ENCODE results near the gene GNE.
A peak's percentile ranks its signal among the peaks of the same experiment; 100 is the strongest.
"Not testable (repeated sequence)": the region's sequence is repeated elsewhere in the genome, so short reads cannot be mapped to it uniquely, and the experiment has no call there.

The GNE gene, protein sequence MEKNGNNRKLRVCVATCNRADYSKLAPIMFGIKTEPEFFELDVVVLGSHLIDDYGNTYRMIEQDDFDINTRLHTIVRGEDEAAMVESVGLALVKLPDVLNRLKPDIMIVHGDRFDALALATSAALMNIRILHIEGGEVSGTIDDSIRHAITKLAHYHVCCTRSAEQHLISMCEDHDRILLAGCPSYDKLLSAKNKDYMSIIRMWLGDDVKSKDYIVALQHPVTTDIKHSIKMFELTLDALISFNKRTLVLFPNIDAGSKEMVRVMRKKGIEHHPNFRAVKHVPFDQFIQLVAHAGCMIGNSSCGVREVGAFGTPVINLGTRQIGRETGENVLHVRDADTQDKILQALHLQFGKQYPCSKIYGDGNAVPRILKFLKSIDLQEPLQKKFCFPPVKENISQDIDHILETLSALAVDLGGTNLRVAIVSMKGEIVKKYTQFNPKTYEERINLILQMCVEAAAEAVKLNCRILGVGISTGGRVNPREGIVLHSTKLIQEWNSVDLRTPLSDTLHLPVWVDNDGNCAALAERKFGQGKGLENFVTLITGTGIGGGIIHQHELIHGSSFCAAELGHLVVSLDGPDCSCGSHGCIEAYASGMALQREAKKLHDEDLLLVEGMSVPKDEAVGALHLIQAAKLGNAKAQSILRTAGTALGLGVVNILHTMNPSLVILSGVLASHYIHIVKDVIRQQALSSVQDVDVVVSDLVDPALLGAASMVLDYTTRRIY

DNA sequence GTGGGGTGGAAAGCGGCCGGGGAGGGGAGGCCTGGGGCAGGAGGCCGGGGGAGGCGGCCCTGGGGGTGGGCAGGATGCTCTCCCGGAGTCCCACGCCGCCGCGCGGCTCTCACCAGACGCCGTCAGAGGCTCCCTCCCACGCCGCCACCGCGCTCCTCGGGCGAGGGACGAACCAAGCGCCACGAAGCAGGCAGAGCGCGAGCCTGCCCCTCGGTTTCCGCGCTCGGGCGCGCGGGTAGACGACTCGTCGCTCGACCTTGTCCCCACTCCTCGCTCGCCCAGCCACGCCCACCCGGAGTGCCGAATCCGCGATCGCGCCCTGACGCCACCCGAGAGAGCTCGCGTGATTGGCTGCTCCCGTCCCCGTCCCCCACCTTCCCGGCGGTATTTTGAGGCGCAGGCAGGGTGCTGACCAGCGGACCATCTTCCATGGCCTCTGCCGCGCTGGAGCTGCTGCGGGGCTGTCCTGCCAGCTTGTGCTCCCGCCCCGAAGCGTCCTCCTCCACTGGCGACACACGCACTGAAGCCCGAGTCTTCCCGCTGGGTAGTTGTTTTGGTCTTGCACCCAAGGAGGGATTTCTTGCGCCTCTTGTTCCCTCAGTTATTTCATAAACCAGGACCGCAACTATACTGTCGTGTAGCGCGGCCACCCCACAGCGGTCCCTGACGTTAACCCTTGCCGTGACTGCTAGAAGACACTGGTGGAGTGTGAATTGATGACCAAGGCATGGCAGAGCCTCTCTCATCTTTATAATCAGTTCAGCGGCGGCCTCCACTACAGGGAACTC is at the start of gene GNE:
Gene GNE (minus strand): TSS at position 241 of the 788 bp plus-strand sequence. CDS start 9,093 bp downstream, outside the sequence.
- DNase-seq, result peak; percentile 99

DNA sequence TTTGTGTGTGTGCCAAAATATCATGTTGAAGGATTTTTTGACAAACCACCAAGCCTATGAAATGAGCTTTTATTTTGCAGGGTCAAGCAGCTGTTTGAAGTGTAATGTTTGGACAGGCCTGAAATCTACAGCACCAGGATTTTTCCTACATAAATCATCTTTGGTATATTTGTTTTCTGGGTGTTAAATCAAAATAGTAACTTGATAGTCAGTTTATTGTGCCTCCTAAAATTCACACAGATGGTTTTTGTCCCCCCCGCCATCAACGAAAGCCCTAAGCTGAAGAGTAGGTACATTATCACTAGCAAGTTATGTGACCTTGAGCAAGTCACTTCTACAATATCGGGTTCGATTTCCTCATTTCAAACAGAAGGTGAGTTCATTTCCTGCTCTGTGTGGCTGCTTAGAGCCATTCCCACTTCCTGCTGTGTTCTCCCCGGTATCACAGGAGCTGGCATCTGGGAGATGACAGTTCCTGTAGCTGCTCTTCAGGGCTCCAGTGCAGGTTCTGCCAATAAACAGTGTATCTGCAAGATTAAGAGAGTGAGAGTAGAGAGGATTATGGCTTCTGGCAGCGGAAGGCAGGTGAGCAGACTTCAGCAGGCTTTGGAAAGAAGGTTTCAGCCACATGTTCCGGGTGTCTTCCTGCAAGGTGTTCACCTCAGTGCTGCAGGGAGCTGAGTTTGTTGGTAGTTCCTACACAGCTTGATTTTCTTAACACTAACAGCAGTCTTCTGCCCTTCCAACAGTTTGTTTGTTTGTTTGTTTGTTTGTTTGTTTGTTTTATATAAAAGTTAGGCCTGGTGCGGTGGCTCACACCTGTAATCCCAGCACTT is 48.4 kb upstream of the GNE start:
- no peak for DNase-seq

DNA sequence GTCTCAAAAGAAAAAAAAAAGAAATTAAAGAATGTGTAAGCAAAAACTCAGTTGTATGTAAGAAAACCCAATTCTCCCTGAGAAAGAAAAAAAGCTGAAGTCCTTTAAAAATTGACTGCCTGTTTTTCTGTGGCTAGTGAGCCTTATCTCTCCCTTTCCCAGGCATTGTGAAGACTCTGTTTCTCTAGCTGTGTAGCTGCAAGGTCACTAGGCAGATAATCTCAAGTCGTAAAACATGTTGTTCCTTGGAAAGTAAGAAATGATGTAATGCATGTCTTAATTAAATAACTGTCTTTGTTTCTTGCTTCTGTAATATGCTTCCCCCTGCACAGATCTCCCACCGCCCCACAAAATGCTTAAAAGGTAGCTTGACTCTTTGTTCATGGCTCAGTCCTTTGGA is 46.1 kb upstream of the GNE start:
- not testable (repeated sequence) for DNase-seq

DNA sequence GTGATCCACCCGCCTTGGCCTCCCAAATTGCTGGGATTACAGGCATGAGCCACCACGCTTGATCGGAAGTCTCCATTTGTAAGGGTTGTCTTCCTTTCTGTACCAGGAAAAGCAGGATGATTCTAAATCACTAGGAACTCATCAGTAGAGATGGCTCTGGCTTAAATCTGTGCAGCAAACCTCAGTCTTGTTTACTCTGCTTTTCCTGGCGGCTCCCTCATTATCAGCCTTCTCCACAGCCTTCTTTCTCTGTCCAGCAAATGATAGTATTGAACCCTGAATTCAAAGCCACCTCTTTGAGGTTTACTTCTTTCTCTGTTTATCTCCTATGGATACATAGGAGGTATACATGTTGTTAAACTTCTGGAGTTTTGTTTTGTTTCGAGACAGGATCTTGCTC is 43.0 kb upstream of the GNE start:
- no peak for DNase-seq

DNA sequence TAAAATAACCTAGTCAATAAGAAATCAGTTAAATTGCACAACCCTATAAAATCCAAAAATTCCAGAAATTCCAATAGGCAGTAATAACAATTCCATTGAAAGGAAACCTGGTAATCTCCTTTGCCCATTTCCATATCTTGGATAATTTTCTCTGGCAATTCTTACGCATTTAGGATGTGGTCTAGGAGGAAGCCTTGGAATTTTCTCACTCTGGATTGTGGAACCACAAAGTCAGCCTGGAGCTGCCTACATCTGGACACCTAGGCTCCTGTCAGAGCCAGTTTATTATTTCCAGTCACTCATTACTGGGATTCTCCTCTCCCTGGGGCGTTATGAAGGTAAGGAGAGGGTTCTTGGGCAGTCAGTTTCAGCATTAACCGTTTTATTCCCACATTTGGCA is 40.3 kb upstream of the GNE start:
- no peak for DNase-seq

DNA sequence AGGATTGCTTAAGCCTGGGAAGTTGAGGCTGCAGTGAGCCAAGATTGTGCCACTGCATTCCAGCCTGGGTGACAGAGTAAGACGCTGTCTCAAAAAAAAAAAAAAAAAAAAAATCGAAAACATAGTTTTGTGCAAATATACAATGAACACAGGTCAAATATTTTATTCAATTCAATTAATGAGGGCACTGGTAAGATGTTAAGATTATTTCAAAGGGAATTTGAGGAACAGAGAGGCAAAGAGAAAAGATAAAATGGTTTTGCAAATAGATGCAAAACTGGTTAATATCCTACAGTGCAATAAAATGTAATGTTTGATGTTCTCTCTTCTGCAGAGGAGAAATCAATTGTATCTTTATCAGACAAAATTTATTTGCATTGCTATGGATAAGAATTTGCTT is 39.5 kb upstream of the GNE start:
- DNase-seq, result no peak

DNA sequence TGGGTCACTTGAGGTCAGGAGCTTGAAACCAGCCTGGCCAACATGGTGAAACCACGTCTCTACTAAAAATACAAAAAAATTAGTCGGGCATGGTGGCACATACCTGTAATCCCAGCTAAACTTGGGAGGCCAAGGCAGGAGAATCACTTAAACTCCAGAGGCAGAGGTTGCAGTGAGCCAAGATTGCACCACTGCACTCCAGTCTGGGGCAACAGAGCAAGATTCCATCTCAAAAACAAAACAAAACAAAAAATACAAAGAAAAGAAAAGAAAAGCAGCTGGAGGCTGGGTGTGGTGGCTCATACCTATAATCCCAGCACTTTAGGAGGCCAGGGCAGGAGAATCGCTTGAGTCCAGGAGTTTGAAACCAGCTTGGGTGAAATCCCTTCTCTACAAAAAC is 36.7 kb upstream of the GNE start:
- DNase-seq, result not testable (repeated sequence)

DNA sequence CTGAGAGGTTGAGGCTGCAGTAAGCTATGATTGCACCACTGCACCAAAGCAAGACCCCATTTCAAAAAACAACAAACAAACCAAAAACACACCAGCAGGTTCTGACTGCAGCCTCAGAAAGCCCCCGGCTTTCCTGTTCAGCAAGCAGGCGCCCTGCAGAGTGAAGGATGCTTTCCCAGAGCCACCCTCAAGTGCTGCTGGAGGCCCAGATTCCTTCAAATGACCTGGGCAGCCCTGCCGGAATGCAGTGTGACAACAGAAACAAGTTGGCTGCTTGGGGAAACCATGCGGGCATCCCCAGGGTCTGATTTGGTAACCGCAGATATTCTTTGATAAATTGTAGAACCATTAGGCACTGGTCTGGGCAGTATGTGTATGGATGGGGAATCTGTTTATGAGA is 35.7 kb upstream of the GNE start:
- DNase-seq, result no peak

DNA sequence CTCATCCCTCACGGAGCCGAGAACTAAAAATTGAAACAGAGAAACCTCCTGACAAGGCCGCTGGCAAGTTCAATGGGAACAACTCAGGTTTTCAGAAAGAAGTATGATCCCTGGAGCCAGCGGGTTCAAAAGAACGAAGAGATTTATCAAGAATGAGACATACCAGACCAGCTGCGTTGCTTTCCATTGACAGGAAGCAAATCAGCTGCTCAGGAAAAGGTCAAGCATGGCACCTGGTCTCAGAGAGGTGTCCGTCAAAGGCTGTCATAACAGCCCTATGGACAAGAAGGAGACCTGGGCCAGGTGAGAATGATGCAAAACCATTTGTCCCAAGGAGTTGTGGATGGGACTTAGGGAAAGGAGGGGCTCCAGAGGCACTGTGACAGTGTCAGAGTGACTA is 34.9 kb upstream of the GNE start:
- DNase-seq, result no peak

DNA sequence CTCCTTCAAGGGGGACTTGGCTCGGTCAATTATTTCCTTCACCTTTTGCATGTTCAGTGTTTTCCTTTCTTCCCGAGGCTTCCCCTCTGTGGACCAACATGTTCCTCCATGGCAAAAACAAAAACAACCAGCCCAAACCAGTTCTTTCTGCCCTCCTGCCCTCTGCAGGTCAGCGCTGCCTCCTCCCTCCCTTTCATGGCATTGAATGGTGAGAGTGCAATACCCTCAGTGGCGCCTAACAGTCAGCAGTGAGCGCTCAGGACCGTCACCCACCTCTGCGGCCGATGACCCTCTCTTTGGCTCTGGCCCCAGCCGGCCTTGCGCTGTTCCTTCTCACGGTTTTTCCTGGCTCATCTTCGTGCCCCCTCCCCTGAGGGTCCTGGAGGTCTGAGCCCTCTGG is 34.4 kb upstream of the GNE start:
- DNase-seq, result no peak

DNA sequence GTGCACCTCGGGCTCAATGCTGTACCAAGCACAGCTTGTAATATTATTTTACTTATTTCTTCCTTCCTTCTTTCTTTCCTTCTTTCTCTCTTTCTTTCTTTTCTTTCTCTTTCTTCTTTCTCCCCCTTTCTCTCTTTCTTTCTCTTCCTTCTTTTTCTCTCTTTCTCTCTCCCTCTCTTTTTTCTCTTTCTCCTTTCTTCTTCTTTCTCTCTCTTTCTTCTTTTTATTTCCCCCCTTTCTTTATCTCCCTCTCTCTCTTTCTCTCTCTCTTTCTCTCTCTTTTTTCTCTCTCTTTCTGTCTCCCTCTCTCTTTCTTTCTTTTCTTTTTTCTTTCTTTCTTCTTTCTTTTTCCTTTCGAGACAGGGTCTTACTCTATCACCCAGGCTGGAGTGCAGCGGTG is 32.7 kb upstream of the GNE start:
- no peak for DNase-seq

DNA sequence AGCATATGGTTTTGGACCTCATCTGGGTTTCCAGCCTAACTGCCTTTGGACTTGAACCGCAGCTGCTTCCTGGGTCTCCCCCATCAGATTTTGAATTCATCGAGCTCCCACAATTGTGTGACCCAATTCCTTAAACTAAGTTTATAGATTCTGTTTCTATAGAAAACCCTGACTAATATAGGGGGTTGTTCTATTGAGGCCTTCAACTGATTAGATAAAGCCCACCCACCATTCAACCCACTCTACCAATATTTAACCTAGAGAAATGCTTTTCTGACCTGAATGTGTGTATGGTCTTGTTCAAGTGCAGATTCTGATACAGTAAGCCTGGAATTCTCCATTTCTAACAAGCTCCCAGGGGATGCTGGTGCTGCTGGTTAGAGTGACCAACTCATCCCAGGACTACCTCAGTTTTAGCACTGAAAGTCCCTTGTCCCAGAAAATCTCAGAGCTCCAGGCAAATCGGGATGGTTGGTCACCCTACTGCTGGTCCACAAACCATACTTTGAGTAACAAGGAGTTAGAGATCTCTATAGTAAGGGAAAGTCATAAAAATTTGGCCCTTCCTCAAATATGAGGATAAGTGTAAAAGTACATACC is 31.7 kb upstream of the GNE start:
- DNase-seq, result no peak

DNA sequence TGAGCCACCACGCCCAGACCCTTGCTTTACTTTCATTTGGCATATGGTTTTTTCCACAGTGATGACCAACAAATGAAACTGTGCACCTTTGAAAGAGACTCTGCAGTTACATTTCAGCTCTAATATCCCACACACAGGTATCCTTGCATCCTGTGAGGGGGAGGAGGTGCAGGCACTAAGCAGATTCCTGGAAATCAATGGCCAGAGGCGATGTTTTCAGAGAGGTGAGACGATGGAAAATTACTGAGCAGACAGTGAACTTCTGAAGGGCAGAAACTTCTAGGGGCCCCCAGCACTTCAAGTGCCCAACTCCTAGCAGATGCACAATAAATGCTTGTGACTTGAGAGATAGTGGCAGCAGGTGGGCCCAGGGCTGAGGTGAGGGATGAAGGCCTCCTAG is 29.8 kb upstream of the GNE start:
- no peak for DNase-seq

DNA sequence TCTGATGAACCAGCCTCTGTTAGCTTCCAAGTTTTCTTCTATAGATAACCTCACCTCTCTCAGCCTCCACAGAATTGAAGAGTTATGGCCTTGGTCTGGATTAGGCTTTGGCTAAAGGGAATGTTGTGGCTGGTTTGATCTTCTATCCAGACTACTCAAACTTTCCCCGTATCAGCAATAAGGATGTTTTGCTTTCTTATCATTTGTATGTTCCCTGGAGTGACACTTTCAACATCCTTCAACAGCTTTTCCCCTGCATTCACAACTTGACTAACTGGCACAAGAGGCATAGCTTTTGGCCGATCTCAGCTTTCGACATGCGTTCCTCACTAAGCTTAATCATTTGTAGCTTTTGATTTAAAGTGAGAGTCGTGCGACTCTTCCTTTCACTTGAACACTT is 28.1 kb upstream of the GNE start:
- no peak for DNase-seq

DNA sequence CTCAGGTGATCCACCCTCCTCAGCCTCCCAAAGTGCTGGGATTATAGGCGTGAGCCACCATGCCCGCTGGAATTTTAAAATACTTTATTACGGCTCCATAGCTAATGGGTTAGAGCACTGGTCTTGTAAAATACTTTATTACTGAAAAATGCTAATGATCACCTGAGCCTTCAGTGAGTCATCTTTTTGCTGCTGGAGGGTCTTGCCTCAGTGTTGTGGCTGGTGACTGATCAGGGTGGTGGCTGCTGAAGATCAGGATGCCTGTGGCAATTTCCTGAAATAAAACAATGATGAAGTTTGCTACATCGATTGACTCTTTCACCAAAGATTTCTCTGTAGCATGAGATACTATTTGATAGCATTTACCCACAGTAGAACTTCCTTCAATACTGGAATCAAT is 26.0 kb upstream of the GNE start:
- DNase-seq, result no peak

DNA sequence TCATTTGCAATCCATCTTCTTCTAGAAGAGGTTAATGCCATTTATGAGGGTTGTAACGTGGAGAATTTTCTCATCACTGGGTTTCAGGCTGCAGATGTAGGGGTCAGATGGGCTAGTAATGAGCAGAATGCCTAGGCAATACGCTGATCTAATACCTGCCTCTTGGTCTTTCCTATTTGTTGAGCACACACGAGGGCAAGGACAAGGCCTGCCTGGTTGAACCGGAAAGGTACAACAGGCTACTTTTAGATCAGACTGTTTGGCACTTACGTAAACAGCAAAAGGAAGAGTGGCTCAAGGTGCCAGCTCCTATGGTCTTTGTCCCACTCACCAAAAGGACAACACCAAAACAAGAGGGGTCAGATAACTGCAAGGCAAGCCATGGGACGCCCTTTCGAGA is 24.0 kb upstream of the GNE start:
- no peak for DNase-seq

DNA sequence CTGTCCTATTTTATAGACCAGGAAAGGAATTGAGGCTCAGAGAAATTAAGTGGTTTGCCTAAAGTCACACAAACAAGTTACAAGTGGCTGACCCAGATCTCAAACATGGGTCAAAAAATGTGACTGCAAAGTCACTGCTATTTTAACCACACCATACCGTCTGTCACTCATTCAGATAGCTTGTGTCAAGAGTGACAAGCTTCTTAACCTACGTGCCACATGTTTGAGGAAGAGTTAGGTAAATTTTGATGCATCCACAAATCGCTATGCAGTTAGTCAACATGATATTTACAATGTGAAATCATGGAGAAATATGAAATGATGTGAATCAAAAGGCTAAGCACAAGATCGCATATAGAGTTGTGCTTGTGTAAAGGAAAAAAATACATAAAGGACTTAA is 22.7 kb upstream of the GNE start:
- DNase-seq, result no peak

DNA sequence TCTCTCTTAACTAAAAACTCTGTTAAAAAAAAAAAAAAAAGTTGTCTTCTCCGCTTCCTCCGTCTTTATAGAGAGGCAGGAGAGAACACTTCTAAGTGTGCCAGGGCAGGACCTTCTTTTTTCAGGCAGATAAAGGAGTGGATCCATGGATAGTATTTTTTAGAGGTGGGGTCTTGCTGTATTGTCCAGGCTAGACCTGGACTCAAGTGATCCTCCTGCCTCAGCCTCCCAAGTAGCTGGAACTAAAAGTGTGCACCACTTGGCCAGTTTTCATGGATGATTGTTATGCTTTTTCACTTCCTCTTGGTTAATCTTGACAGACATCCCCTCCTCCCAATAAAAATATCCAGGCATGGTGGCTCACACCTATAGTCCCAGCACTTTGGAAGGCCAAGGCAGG is 20.0 kb upstream of the GNE start:
- no peak for DNase-seq

DNA sequence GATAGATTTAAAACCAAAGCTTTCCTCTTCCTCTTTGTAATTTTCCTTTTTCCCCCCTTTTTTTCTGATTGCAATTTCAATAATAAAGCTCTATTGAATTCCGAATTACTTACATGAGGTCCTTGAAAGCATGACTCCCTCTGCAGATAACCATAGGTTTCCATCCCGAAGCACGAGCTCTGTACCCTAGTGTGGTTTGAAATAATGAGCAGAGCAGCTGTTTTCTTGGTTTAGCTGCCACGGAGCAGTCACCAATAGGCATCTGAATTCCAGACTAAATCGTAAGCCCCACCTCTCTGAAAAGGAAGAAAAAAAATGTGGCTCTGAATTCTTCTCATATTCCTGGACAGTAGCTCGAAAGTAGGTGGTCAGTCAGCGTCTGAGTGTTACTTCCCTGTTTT is 18.5 kb upstream of the GNE start:
- DNase-seq, result peak; percentile 59

DNA sequence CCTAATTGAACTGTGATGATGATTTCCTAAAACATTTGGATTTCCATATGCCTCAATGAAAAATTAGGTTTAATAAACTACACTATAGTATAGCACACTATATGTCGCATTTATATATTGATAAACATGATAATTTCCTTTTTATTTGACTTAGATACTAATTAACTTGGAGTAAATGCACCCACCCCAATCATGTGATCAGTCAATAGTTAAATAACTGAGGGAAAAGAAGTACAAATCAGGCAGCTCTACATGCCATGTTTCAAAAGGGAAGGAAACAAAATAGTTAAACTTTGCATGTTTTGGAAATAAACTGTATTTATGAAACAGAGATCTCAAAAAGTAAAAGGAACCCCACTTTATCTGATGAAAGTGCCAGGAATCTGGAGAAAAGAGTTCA is 18.0 kb upstream of the GNE start:
- no peak for DNase-seq

DNA sequence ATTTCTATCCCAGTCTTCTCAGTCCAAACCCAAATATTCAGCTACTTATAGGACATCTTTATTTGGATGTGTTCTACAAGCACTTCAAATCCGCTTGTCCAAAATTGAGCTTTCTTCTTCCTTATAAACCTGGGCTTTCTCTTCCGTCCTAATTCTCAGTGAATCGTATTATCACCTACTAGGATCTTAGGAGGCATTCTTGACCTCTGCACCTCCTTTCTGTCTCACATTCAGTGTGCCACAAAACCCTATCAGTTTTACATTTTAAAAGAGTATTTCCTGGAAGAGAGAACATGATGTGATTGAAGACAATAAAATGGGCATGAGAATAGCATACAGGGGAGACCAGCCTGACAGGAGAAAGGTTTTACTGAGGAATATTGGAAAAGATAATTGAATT is 16.8 kb upstream of the GNE start:
- DNase-seq, result no peak

DNA sequence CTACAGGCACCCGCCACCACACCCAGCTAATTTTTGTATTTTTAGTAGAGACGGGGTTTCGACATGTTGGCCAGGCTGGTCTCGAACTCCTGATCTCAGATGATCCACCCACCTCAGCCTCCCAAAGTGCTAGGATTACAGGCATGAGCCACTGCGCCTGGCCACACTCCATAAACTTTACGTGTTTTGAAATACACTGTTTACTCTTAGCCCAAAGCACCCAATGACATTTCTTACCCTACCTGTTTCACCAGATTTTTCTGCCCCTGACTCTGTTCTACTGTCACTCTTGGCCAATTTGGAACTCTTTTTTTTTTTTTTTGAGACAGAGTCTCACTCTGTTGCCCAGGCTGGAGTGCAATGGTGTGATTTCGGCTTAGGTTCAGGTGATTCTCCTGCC is 15.1 kb upstream of the GNE start:
- not testable (repeated sequence) for DNase-seq
